ENCODE data around the gene CLDN18.

The CLDN18 gene

DNA sequence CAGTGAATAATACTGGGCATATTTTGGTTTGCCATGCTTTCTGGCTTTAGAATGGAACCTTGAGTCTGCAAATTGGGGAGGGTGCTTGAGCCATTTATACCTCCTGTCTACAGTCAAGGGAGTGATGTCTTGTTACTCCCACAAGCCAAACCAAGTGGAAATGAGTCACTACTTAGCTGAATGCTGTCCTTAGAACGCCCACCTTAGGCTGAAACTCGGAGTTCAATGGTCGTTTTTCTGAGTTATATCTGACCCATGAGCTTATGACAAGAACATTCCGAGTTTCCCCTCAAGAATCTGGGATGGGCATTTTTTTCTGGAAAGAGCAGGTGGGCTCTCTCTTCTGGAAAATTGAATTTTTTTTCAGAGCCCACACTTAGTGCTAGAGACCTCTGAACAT, 17.4 kb upstream of the CLDN18 start:
- Histone ChIP-seq H3K36me3 (ENCODE audit: control insufficient read depth in 2 of 2, insufficient read depth in 2 of 2, low read length in 2 of 2) (no peaks in the 10 kb centered on the region), H3K9ac (ENCODE audit: low read depth in 1 of 2, low read length in 2 of 2) (no peak overlapping the region), H3K27me3 (ENCODE audit: control insufficient read depth in 2 of 2, insufficient read depth in 2 of 2, low read length in 2 of 2) (no peaks in the 10 kb centered on the region), H3K27ac (ENCODE audit: low read depth in 2 of 2, low read length in 2 of 2) (no peak overlapping the region), H3K4me1 (ENCODE audit: control insufficient read depth in 2 of 2, insufficient read depth in 2 of 2, low read length in 2 of 2) (no peaks in the 10 kb centered on the region), H3K4me3 (ENCODE audit: low read length in 2 of 2) (no peak overlapping the region), H3K9me3 (ENCODE audit: control insufficient read depth in 2 of 2, low read length in 2 of 2) (no peaks in the 10 kb centered on the region)

GRCh38 chr3:137998121-137999042, 11.6 kb upstream of the CLDN18 start:
- Histone ChIP-seq H3K4me1 (ENCODE audit: control insufficient read depth in 2 of 2, insufficient read depth in 2 of 2, low read length in 2 of 2) (no peaks in the 10 kb centered on the region), H3K27me3 (ENCODE audit: control insufficient read depth in 2 of 2, insufficient read depth in 2 of 2, low read length in 2 of 2) (no peaks in the 10 kb centered on the region), H3K9me3 (ENCODE audit: control insufficient read depth in 2 of 2, low read length in 2 of 2) (no peaks in the 10 kb centered on the region), H3K36me3 (ENCODE audit: control insufficient read depth in 2 of 2, insufficient read depth in 2 of 2, low read length in 2 of 2) (no peaks in the 10 kb centered on the region), H3K4me3 (ENCODE audit: low read length in 2 of 2) (no peak overlapping the region), H3K27ac (ENCODE audit: low read depth in 2 of 2, low read length in 2 of 2) (no peak overlapping the region), H3K9ac (ENCODE audit: low read depth in 1 of 2, low read length in 2 of 2) (no peak overlapping the region)

- no peak overlapping the region for H3K27ac ChIP-seq (ENCODE audit: low read depth in 2 of 2, low read length in 2 of 2)
Observed at GRCh38 chr3:138003069-138003468, 6.9 kb upstream of the CLDN18 start.

GRCh38 chr3:138005627-138006026, 4.3 kb upstream of the CLDN18 start:
- Histone ChIP-seq H3K9ac (ENCODE audit: low read depth in 1 of 2, low read length in 2 of 2) (no peak overlapping the region), H3K27ac (ENCODE audit: low read depth in 2 of 2, low read length in 2 of 2) (no peak overlapping the region), H3K9me3 (ENCODE audit: control insufficient read depth in 2 of 2, low read length in 2 of 2) (no peaks in the 10 kb centered on the region), H3K4me3 (ENCODE audit: low read length in 2 of 2) (no peak overlapping the region), H3K27me3 (ENCODE audit: control insufficient read depth in 2 of 2, insufficient read depth in 2 of 2, low read length in 2 of 2) (no peaks in the 10 kb centered on the region), H3K36me3 (ENCODE audit: control insufficient read depth in 2 of 2, insufficient read depth in 2 of 2, low read length in 2 of 2) (no peaks in the 10 kb centered on the region), H3K4me1 (ENCODE audit: control insufficient read depth in 2 of 2, insufficient read depth in 2 of 2, low read length in 2 of 2) (no peaks in the 10 kb centered on the region)

More at GRCh38 chr3:138003069-138003468, 6.9 kb upstream of the CLDN18 start:
- Histone ChIP-seq H3K9me3 (ENCODE audit: control insufficient read depth in 2 of 2, low read length in 2 of 2) (no peaks in the 10 kb centered on the region), H3K36me3 (ENCODE audit: control insufficient read depth in 2 of 2, insufficient read depth in 2 of 2, low read length in 2 of 2) (no peaks in the 10 kb centered on the region), H3K9ac (ENCODE audit: low read depth in 1 of 2, low read length in 2 of 2) (no peak overlapping the region), H3K27me3 (ENCODE audit: control insufficient read depth in 2 of 2, insufficient read depth in 2 of 2, low read length in 2 of 2) (no peaks in the 10 kb centered on the region), H3K4me3 (ENCODE audit: low read length in 2 of 2) (no peak overlapping the region), H3K4me1 (ENCODE audit: control insufficient read depth in 2 of 2, insufficient read depth in 2 of 2, low read length in 2 of 2) (no peaks in the 10 kb centered on the region)

GRCh38 chr3:138007898-138008297, 2.1 kb upstream of the CLDN18 start:
- H3K4me1 ChIP-seq (ENCODE audit: control insufficient read depth in 2 of 2, insufficient read depth in 2 of 2, low read length in 2 of 2), result no peaks in the 10 kb centered on the region
- H3K27ac ChIP-seq (ENCODE audit: low read depth in 2 of 2, low read length in 2 of 2), result no peak overlapping the region
- H3K9ac ChIP-seq (ENCODE audit: low read depth in 1 of 2, low read length in 2 of 2), result no peak overlapping the region
- no peaks in the 10 kb centered on the region for H3K27me3 ChIP-seq (ENCODE audit: control insufficient read depth in 2 of 2, insufficient read depth in 2 of 2, low read length in 2 of 2)
- no peaks in the 10 kb centered on the region for H3K9me3 ChIP-seq (ENCODE audit: control insufficient read depth in 2 of 2, low read length in 2 of 2)
- no peaks in the 10 kb centered on the region for H3K36me3 ChIP-seq (ENCODE audit: control insufficient read depth in 2 of 2, insufficient read depth in 2 of 2, low read length in 2 of 2)
- no peak overlapping the region for H3K4me3 ChIP-seq (ENCODE audit: low read length in 2 of 2)

DNA sequence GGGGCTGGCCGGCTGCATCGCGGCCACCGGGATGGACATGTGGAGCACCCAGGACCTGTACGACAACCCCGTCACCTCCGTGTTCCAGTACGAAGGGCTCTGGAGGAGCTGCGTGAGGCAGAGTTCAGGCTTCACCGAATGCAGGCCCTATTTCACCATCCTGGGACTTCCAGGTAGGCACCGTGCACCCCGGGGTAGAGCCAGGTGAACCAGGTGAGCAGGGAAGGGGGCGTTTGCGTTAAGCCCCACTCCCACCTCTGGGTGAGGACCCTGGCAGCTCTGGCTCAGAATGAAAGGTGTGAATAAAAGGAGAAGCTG, 267 bp downstream of the CLDN18 start:
- Histone ChIP-seq H3K27ac (ENCODE audit: low read depth in 2 of 2, low read length in 2 of 2) (no peak overlapping the region), H3K36me3 (ENCODE audit: control insufficient read depth in 2 of 2, insufficient read depth in 2 of 2, low read length in 2 of 2) (no peaks in the 10 kb centered on the region), H3K4me1 (ENCODE audit: control insufficient read depth in 2 of 2, insufficient read depth in 2 of 2, low read length in 2 of 2) (no peaks in the 10 kb centered on the region), H3K9ac (ENCODE audit: low read depth in 1 of 2, low read length in 2 of 2) (no peak overlapping the region), H3K4me3 (ENCODE audit: low read length in 2 of 2) (no peak overlapping the region), H3K9me3 (ENCODE audit: control insufficient read depth in 2 of 2, low read length in 2 of 2) (no peaks in the 10 kb centered on the region), H3K27me3 (ENCODE audit: control insufficient read depth in 2 of 2, insufficient read depth in 2 of 2, low read length in 2 of 2) (no peaks in the 10 kb centered on the region)

GRCh38 chr3:138011722-138012121, 1.8 kb downstream of the CLDN18 start:
- no peak overlapping the region for H3K9ac ChIP-seq (ENCODE audit: low read depth in 1 of 2, low read length in 2 of 2)
- H3K27ac ChIP-seq (ENCODE audit: low read depth in 2 of 2, low read length in 2 of 2), result no peak overlapping the region

GRCh38 chr3:138012526-138012925, 2.6 kb downstream of the CLDN18 start:
- H3K36me3 ChIP-seq (ENCODE audit: control insufficient read depth in 2 of 2, insufficient read depth in 2 of 2, low read length in 2 of 2), result no peaks in the 10 kb centered on the region
- no peak overlapping the region for H3K27ac ChIP-seq (ENCODE audit: low read depth in 2 of 2, low read length in 2 of 2)
- no peak overlapping the region for H3K9ac ChIP-seq (ENCODE audit: low read depth in 1 of 2, low read length in 2 of 2)
- H3K9me3 ChIP-seq (ENCODE audit: control insufficient read depth in 2 of 2, low read length in 2 of 2), result no peaks in the 10 kb centered on the region
- H3K27me3 ChIP-seq (ENCODE audit: control insufficient read depth in 2 of 2, insufficient read depth in 2 of 2, low read length in 2 of 2), result no peaks in the 10 kb centered on the region
- no peaks in the 10 kb centered on the region for H3K4me1 ChIP-seq (ENCODE audit: control insufficient read depth in 2 of 2, insufficient read depth in 2 of 2, low read length in 2 of 2)
- no peak overlapping the region for H3K4me3 ChIP-seq (ENCODE audit: low read length in 2 of 2)

More at GRCh38 chr3:138011722-138012121, 1.8 kb downstream of the CLDN18 start:
- Histone ChIP-seq H3K4me3 (ENCODE audit: low read length in 2 of 2) (no peak overlapping the region), H3K27me3 (ENCODE audit: control insufficient read depth in 2 of 2, insufficient read depth in 2 of 2, low read length in 2 of 2) (no peaks in the 10 kb centered on the region), H3K9me3 (ENCODE audit: control insufficient read depth in 2 of 2, low read length in 2 of 2) (no peaks in the 10 kb centered on the region), H3K4me1 (ENCODE audit: control insufficient read depth in 2 of 2, insufficient read depth in 2 of 2, low read length in 2 of 2) (no peaks in the 10 kb centered on the region), H3K36me3 (ENCODE audit: control insufficient read depth in 2 of 2, insufficient read depth in 2 of 2, low read length in 2 of 2) (no peaks in the 10 kb centered on the region)

GRCh38 chr3:138016065-138016464, 6.1 kb downstream of the CLDN18 start:
- Histone ChIP-seq H3K9ac (ENCODE audit: low read depth in 1 of 2, low read length in 2 of 2) (no peak overlapping the region), H3K9me3 (ENCODE audit: control insufficient read depth in 2 of 2, low read length in 2 of 2) (no peaks in the 10 kb centered on the region), H3K27ac (ENCODE audit: low read depth in 2 of 2, low read length in 2 of 2) (no peak overlapping the region), H3K4me3 (ENCODE audit: low read length in 2 of 2) (no peak overlapping the region), H3K27me3 (ENCODE audit: control insufficient read depth in 2 of 2, insufficient read depth in 2 of 2, low read length in 2 of 2) (no peaks in the 10 kb centered on the region), H3K4me1 (ENCODE audit: control insufficient read depth in 2 of 2, insufficient read depth in 2 of 2, low read length in 2 of 2) (no peaks in the 10 kb centered on the region), H3K36me3 (ENCODE audit: control insufficient read depth in 2 of 2, insufficient read depth in 2 of 2, low read length in 2 of 2) (no peaks in the 10 kb centered on the region)

GRCh38 chr3:138019281-138020069, 9.5 kb downstream of the CLDN18 start:
- no peaks in the 10 kb centered on the region for H3K4me1 ChIP-seq (ENCODE audit: control insufficient read depth in 2 of 2, insufficient read depth in 2 of 2, low read length in 2 of 2)
- no peaks in the 10 kb centered on the region for H3K27me3 ChIP-seq (ENCODE audit: control insufficient read depth in 2 of 2, insufficient read depth in 2 of 2, low read length in 2 of 2)
- no peak overlapping the region for H3K9ac ChIP-seq (ENCODE audit: low read depth in 1 of 2, low read length in 2 of 2)
- H3K9me3 ChIP-seq (ENCODE audit: control insufficient read depth in 2 of 2, low read length in 2 of 2), result no peaks in the 10 kb centered on the region
- H3K4me3 ChIP-seq (ENCODE audit: low read length in 2 of 2), result no peak overlapping the region
- no peaks in the 10 kb centered on the region for H3K36me3 ChIP-seq (ENCODE audit: control insufficient read depth in 2 of 2, insufficient read depth in 2 of 2, low read length in 2 of 2)
- no peak overlapping the region for H3K27ac ChIP-seq (ENCODE audit: low read depth in 2 of 2, low read length in 2 of 2)
